Measurements from ENCODE around the gene MED17.

MED17 gene

DNA sequence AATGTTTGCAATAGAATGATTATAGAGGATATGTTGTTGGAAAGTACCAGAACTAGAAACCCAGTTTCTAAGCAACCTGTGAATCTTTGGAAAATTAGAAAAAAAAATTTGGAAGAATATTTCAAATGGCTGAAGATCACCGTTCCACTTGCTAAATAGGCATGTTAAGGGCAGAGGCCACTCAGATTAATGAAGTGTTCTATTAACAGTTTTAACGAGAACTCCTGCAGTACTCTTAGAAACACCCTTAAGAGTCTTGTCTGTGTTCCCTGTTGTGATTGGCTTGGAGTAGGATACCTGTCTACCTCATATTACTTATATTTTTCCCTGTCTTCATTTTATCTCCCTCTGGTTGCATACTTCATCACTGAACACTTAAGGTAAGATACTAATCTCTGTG is 38.0 kb upstream of the MED17 start:
- TF ChIP-seq, protein P1, sequence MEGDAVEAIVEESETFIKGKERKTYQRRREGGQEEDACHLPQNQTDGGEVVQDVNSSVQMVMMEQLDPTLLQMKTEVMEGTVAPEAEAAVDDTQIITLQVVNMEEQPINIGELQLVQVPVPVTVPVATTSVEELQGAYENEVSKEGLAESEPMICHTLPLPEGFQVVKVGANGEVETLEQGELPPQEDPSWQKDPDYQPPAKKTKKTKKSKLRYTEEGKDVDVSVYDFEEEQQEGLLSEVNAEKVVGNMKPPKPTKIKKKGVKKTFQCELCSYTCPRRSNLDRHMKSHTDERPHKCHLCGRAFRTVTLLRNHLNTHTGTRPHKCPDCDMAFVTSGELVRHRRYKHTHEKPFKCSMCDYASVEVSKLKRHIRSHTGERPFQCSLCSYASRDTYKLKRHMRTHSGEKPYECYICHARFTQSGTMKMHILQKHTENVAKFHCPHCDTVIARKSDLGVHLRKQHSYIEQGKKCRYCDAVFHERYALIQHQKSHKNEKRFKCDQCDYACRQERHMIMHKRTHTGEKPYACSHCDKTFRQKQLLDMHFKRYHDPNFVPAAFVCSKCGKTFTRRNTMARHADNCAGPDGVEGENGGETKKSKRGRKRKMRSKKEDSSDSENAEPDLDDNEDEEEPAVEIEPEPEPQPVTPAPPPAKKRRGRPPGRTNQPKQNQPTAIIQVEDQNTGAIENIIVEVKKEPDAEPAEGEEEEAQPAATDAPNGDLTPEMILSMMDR (IDR thresholded peaks at IDR 0.05; ENCODE audit: low read length, missing control alignments): no peak
- DNase-seq (ENCODE audit: low read depth): no peak
- no peak overlapping the region for H3K4me3 ChIP-seq (replicated peaks; ENCODE audit: low read depth, low read length)

DNA sequence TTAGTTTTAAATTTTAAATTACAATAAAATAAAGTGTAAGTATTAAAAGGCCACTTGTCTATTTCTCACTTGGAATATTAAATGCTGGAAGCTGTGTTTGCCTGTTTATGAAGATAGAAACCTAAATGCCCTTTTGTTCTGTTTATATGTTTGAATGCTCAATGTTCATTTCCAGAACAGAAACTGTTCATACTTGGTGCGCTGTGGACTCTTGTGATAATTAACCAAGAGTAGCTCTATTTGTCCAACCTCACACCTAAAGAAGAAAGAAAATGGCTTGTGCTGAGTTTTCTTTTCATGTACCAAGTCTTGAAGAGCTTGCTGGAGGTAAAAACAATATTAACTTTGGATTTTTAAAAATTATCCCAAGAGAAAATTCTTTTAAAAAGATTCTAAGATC is 37.0 kb upstream of the MED17 start:
- TF ChIP-seq, protein P1 (IDR thresholded peaks at IDR 0.05; ENCODE audit: low read length, missing control alignments): no peak
- no peak for DNase-seq (ENCODE audit: low read depth)
- no peak overlapping the region for H3K4me3 ChIP-seq (replicated peaks; ENCODE audit: low read depth, low read length)

DNA sequence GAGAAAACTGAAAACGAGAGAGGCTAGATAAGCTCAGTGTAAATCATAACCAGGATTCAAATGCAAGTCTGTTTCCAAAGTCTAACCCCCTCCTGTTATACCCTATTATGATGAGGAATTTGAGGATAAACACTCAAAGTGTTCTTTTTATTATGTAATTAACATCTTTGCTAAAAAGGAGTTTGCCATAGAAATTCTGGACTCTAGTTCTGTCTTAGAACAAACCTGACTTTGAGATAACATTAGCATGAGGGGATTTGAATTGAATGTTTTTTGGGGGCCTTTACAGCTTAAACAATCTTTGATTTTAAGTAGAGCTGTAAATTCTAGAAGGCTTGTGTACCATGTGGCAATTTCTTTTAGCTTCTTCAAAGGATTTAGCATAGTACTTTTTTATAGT is 33.1 kb upstream of the MED17 start:
- TF ChIP-seq, protein P1 (IDR thresholded peaks at IDR 0.05; ENCODE audit: low read length, missing control alignments): no peak
- no peak for DNase-seq (ENCODE audit: low read depth)
- H3K4me3 ChIP-seq (replicated peaks; ENCODE audit: low read depth, low read length): no peak overlapping the region

DNA sequence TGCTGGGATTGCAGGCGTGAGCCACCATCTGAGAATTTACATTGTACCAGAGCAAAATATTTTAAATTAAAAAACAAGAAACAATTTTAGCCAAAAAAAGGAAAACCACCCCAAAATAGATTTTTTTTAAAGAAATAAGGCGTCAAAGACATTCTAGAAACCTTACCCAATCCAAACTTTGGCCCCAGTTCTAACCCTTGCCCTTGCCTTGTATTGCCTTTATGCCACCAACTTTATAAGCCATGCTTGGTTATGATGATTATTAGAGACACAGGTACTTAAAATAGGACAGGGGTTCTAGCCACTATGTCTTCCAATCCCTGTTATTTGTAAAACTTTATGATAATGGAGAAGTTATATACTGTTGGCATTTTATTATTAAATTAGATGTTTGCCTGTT is 30.8 kb upstream of the MED17 start:
- TF ChIP-seq, protein P1 (IDR thresholded peaks at IDR 0.05; ENCODE audit: low read length, missing control alignments): no peak
- no peak for DNase-seq (ENCODE audit: low read depth)
- no peak overlapping the region for H3K4me3 ChIP-seq (replicated peaks; ENCODE audit: low read depth, low read length)

DNA sequence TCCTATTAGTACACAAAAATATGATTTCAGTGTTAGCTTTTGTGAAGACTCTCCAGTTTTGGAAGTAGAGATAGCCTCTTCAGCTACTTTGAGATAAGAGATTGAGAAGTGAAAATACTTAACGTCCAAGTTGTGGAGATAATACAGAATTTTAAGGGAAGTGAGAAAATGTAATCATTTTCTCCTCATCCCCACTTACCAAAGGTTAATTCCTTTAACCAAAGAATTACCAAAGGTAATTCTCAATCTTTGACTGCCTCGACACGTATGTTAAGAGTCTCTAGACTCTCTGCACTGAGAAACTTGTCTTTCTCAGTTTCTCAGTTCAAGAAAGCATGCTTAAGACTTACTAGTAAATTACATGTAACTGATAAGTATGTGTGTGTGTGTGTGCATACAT is 27.3 kb upstream of the MED17 start:
- TF ChIP-seq, protein P1 (IDR thresholded peaks at IDR 0.05; ENCODE audit: low read length, missing control alignments): no peak

DNA sequence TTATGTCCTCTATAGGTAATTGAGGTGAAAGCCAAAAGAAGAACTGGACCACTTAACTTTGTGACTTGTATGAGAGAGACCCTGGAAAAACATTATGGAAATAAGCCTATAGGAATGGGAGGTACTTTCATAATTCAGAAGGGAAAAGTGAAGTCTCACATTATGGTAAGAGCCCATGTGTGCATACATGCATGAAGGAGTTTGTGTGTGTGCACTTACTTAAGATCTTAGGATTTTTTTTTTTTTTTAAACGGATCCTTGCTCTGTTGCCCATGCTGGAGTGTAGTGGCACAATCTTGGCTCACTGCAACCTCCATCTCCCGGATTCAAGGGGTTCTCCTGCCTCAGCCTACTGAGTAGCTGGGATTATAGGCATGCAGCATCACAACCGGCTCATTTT is 26.8 kb upstream of the MED17 start:
- no peak overlapping the region for H3K4me3 ChIP-seq (replicated peaks; ENCODE audit: low read depth, low read length)
- no peak for DNase-seq (ENCODE audit: low read depth)
- TF ChIP-seq, protein P1 (IDR thresholded peaks at IDR 0.05; ENCODE audit: low read length, missing control alignments): no peak

More for the DNA sequence above, 27.3 kb upstream of the MED17 start:
- H3K4me3 ChIP-seq (replicated peaks; ENCODE audit: low read depth, low read length): no peak overlapping the region
- no peak for DNase-seq (ENCODE audit: low read depth)
